ENCODE data around the gene AP2B1. TPM values are rescaled to one million over a fixed set of nuclear protein-coding genes. Genes with fewer than 3 reads are reported as not detected.

The AP2B1 gene
- total and polyA plus RNA-seq, 9 of the 15 experiments (the other 6 are each of a cell fraction or from before 2014, with no cell fraction given): 60.1 to 287 (median 105) TPM

DNA sequence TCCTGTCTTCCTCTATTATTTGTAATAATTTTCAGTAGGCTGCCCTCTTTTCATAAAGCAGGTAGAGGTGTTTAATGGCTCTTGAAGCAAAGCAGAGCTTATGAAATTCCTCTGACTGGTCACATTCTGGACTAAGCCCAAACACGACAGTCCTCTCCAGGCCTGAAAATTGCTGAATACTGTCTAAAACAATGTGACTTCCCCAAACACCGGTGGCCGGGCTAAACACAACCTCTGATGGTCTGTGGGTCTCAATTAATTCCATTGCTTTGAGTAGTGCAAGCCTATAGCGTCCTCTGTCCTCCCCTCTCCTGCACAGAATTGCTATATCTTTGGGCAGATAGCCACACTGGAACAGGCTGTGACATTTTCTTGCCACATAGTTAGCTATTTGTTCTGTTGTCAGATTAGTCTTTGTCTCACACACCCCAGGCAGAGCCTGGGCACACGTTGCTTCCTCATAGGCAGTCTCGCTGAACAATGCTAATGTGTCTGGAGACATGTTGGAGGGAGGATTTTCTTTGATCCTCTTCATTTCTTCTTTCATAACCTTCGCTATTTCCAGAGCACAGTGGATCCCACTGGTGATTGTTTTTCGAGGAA is 38.8 kb upstream of the AP2B1 start:
- in situ Hi-C loops (cut with MboI): no loop called here
- no peak overlapping the region for H3K27ac ChIP-seq (ENCODE audit: extremely low read depth, low read depth, low read length)
- no peak overlapping the region for H2AFZ ChIP-seq (ENCODE audit: low read depth, low read length)
- no peaks in the 10 kb centered on the region; the same call in 2 of the 3 replicates for H3K36me3 ChIP-seq (ENCODE audit: control insufficient read depth, insufficient read depth, low read length)
- intact Hi-C loops (cut with micrococcal nuclease): no loop called here
- ChIA-PET POLR2A (interaction anchor here (1.9 kb wide), 1 partner anchor 12 kb away, joined by 10 read pairs; the partner anchor contains the start of gene SLFN14), CTCF (ENCODE audit: low intra/inter-chr PET ratio) (no interaction called here)
- H3K4me2 ChIP-seq (ENCODE audit: insufficient read depth, low read length): no peak overlapping the region
- TF ChIP-seq GABPB1 (CRISPR knock-in tag; IDR thresholded peaks at IDR 0.05) (no peak), MTA2 (IDR thresholded peaks at IDR 0.05; ENCODE audit: low read depth) (no peak), NFE2 (IDR thresholded peaks at IDR 0.05; ENCODE audit: low read depth) (no peak), MCM3 (IDR thresholded peaks at IDR 0.05) (no peak), BMI1 (IDR thresholded peaks at IDR 0.05; ENCODE audit: low read length) (no peak), CEBPB (tag; IDR thresholded peaks at IDR 0.05) (no peak), ZNF140 (CRISPR knock-in tag; IDR thresholded peaks at IDR 0.05) (no peak), ZNF512 (tag; IDR thresholded peaks at IDR 0.05) (no peak), NUFIP1 (IDR thresholded peaks at IDR 0.05; ENCODE audit: partially characterized antibody) (no peak), ZSCAN32 (CRISPR knock-in tag; IDR thresholded peaks at IDR 0.05) (no peak)
- TF ChIP-seq, protein P1, sequence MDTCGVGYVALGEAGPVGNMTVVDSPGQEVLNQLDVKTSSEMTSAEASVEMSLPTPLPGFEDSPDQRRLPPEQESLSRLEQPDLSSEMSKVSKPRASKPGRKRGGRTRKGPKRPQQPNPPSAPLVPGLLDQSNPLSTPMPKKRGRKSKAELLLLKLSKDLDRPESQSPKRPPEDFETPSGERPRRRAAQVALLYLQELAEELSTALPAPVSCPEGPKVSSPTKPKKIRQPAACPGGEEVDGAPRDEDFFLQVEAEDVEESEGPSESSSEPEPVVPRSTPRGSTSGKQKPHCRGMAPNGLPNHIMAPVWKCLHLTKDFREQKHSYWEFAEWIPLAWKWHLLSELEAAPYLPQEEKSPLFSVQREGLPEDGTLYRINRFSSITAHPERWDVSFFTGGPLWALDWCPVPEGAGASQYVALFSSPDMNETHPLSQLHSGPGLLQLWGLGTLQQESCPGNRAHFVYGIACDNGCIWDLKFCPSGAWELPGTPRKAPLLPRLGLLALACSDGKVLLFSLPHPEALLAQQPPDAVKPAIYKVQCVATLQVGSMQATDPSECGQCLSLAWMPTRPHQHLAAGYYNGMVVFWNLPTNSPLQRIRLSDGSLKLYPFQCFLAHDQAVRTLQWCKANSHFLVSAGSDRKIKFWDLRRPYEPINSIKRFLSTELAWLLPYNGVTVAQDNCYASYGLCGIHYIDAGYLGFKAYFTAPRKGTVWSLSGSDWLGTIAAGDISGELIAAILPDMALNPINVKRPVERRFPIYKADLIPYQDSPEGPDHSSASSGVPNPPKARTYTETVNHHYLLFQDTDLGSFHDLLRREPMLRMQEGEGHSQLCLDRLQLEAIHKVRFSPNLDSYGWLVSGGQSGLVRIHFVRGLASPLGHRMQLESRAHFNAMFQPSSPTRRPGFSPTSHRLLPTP (IDR thresholded peaks at IDR 0.05; ENCODE audit: borderline replicate concordance, extremely low read depth, insufficient read length): no peak
- TF ChIP-seq, protein P2, sequence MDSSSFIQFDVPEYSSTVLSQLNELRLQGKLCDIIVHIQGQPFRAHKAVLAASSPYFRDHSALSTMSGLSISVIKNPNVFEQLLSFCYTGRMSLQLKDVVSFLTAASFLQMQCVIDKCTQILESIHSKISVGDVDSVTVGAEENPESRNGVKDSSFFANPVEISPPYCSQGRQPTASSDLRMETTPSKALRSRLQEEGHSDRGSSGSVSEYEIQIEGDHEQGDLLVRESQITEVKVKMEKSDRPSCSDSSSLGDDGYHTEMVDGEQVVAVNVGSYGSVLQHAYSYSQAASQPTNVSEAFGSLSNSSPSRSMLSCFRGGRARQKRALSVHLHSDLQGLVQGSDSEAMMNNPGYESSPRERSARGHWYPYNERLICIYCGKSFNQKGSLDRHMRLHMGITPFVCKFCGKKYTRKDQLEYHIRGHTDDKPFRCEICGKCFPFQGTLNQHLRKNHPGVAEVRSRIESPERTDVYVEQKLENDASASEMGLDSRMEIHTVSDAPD (CRISPR knock-in tag; IDR thresholded peaks at IDR 0.05): no peak
- FAIRE-seq (no peak), DNase-seq (ENCODE audit: extremely low read depth in 1 of 4, low spot score in 3 of 4) (no peak), ATAC-seq (no peak)
- H3K9me3 ChIP-seq (replicated peaks; ENCODE audit: control insufficient read depth, insufficient read depth, low read depth, low read length): no peaks in the 10 kb centered on the region
- no peak overlapping the region for H3K4me3 ChIP-seq
- WGBS (ENCODE audit: insufficient coverage, low coverage, missing lambda C conversion rate): 20% methylated on average over 8 of the region's 8 CpGs
- no peaks in the 10 kb centered on the region for H3K27me3 ChIP-seq (ENCODE audit: control insufficient read depth in 2 of 2, insufficient read depth in 2 of 2, low read length in 2 of 2)
- H3K4me1 ChIP-seq (replicated peaks in 1 of 2; ENCODE audit: control insufficient read depth in 2 of 2, insufficient read depth in 2 of 2, low read length in 2 of 2): no peaks in the 10 kb centered on the region; a peak in 1 of 5 replicates
- H4K20me1 ChIP-seq (replicated peaks; ENCODE audit: control insufficient read depth, insufficient read depth, low read length): no peaks in the 10 kb centered on the region
- no TSS peak for BruUV-seq (replicated peaks)
- H3K79me2 ChIP-seq (ENCODE audit: control insufficient read depth, insufficient read depth, low read length): no peaks in the 10 kb centered on the region
- no peaks in the 10 kb centered on the region for H3K9me1 ChIP-seq (ENCODE audit: control insufficient read depth, insufficient read depth, low read length)
- no peak overlapping the region for H3K9ac ChIP-seq (ENCODE audit: insufficient read depth in 1 of 2, low read depth in 2 of 2, low read length in 2 of 2)

Data from K562 (cell line).